ENCODE results near the gene HID1. TPM values are rescaled to one million over a fixed set of nuclear protein-coding genes. Genes with fewer than 3 reads are reported as not detected.

Gene HID1
- total and polyA plus RNA-seq, 9 of the 15 experiments (the other 6 are each of a cell fraction or from before 2014, with no cell fraction given), result 0.14 to 2.1 (median 0.54) TPM; not detected in 2

DNA sequence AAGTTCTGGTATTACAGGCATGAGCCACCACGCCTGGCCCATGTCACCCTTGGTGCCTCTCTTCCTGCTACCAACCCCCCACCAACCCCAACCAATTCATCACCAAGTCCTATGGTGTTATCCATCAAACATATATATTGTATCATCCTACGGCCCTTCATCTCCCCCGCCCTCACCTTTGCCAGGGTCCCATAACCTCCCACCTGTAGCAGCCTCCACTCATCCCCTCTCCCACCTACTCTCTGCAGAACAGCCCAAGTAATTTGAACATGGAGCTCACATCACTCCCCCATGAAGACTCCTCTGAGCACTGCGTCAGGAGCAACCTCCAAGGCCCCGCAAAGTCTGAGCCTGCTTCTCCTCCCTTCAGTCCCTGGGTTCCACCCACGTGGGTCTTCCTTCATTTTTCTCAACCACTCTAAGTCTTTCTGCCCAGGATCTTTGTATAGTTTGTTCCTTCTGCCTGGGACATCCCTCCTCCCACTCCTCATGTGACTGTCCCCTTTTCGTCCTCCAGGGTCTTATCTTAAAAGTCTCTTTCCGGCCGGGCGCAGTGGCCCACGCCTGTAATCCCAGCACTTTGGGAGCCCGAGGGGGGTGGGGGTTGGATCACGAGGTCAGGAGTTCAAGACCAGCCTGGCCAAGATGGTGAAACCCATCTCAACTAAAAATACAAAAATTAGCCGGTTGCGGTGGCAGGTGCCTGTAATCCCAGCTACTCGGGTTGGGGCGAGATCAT is 7.0 kb upstream of the HID1 start (continued):
- TF ChIP-seq, protein P1, sequence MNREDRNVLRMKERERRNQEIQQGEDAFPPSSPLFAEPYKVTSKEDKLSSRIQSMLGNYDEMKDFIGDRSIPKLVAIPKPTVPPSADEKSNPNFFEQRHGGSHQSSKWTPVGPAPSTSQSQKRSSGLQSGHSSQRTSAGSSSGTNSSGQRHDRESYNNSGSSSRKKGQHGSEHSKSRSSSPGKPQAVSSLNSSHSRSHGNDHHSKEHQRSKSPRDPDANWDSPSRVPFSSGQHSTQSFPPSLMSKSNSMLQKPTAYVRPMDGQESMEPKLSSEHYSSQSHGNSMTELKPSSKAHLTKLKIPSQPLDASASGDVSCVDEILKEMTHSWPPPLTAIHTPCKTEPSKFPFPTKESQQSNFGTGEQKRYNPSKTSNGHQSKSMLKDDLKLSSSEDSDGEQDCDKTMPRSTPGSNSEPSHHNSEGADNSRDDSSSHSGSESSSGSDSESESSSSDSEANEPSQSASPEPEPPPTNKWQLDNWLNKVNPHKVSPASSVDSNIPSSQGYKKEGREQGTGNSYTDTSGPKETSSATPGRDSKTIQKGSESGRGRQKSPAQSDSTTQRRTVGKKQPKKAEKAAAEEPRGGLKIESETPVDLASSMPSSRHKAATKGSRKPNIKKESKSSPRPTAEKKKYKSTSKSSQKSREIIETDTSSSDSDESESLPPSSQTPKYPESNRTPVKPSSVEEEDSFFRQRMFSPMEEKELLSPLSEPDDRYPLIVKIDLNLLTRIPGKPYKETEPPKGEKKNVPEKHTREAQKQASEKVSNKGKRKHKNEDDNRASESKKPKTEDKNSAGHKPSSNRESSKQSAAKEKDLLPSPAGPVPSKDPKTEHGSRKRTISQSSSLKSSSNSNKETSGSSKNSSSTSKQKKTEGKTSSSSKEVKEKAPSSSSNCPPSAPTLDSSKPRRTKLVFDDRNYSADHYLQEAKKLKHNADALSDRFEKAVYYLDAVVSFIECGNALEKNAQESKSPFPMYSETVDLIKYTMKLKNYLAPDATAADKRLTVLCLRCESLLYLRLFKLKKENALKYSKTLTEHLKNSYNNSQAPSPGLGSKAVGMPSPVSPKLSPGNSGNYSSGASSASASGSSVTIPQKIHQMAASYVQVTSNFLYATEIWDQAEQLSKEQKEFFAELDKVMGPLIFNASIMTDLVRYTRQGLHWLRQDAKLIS (CRISPR knock-in tag; IDR thresholded peaks at IDR 0.05), result no peak
- no peak for TF ChIP-seq PCBP1 (IDR thresholded peaks at IDR 0.05; ENCODE audit: low read depth, low read length, poor library complexity, severe bottlenecking)
- TF ChIP-seq ZNF436 (CRISPR knock-in tag; IDR thresholded peaks at IDR 0.05), result no peak
- no peak for TF ChIP-seq HDAC8 (tag; IDR thresholded peaks at IDR 0.05)
- TF ChIP-seq THRAP3 (IDR thresholded peaks at IDR 0.05; ENCODE audit: borderline replicate concordance), result no peak
- no peak for TF ChIP-seq ZNF24 (IDR thresholded peaks at IDR 0.05)
- no peak for TF ChIP-seq ZNF174 (CRISPR knock-in tag; IDR thresholded peaks at IDR 0.05)
- TF ChIP-seq, protein P2, sequence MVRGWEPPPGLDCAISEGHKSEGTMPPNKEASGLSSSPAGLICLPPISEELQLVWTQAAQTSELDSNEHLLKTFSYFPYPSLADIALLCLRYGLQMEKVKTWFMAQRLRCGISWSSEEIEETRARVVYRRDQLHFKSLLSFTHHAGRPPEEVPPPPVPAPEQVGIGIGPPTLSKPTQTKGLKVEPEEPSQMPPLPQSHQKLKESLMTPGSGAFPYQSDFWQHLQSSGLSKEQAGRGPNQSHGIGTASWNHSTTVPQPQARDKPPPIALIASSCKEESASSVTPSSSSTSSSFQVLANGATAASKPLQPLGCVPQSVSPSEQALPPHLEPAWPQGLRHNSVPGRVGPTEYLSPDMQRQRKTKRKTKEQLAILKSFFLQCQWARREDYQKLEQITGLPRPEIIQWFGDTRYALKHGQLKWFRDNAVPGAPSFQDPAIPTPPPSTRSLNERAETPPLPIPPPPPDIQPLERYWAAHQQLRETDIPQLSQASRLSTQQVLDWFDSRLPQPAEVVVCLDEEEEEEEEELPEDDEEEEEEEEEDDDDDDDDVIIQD (CRISPR knock-in tag; IDR thresholded peaks at IDR 0.05), result no peak
- TF ChIP-seq, protein P3, sequence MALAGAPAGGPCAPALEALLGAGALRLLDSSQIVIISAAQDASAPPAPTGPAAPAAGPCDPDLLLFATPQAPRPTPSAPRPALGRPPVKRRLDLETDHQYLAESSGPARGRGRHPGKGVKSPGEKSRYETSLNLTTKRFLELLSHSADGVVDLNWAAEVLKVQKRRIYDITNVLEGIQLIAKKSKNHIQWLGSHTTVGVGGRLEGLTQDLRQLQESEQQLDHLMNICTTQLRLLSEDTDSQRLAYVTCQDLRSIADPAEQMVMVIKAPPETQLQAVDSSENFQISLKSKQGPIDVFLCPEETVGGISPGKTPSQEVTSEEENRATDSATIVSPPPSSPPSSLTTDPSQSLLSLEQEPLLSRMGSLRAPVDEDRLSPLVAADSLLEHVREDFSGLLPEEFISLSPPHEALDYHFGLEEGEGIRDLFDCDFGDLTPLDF (CRISPR knock-in tag; IDR thresholded peaks at IDR 0.05), result no peak
- TF ChIP-seq MCM3 (IDR thresholded peaks at IDR 0.05), result no peak
- TF ChIP-seq ARNT (IDR thresholded peaks at IDR 0.05), result no peak
- TF ChIP-seq, protein P4, sequence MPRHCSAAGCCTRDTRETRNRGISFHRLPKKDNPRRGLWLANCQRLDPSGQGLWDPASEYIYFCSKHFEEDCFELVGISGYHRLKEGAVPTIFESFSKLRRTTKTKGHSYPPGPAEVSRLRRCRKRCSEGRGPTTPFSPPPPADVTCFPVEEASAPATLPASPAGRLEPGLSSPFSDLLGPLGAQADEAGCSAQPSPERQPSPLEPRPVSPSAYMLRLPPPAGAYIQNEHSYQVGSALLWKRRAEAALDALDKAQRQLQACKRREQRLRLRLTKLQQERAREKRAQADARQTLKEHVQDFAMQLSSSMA (CRISPR knock-in tag; IDR thresholded peaks at IDR 0.05), result no peak
- TF ChIP-seq MYNN (IDR thresholded peaks at IDR 0.05), result no peak
- no peak for TF ChIP-seq MYNN (CRISPR knock-in tag; IDR thresholded peaks at IDR 0.05)
- TF ChIP-seq SRSF9 (IDR thresholded peaks at IDR 0.05; ENCODE audit: borderline replicate concordance, low read depth, low read length), result no peak
- TF ChIP-seq RBM34 (IDR thresholded peaks at IDR 0.05; ENCODE audit: borderline replicate concordance, insufficient read depth, low read length), result no peak
- TF ChIP-seq SIN3B (IDR thresholded peaks at IDR 0.05; ENCODE audit: low read depth), result no peak
- peak; percentile 93 for TF ChIP-seq ZNF263 (CRISPR knock-in tag; IDR thresholded peaks at IDR 0.05; ENCODE audit: borderline replicate concordance)
- TF ChIP-seq ZNF780A (CRISPR knock-in tag; IDR thresholded peaks at IDR 0.05), result no peak
- no peak for TF ChIP-seq KLF13 (tag; IDR thresholded peaks at IDR 0.05; ENCODE audit: borderline replicate concordance, low read depth)
- no peak for TF ChIP-seq PML (IDR thresholded peaks at IDR 0.05; ENCODE audit: low read length)
- no peak for TF ChIP-seq TARDBP (IDR thresholded peaks at IDR 0.05)
